NT2/D1 (cell line): ENCODE data around the gene CD96.

ENCODE experiments used
- SUZ12 ChIP-seq: IDR thresholded peaks from 2 replicates; pipeline ENCODE4 v1.6.1; 2011; ENCODE audit not compliant: insufficient read length, insufficient read depth; ENCODE audit errors: extremely low read depth
- YY1 ChIP-seq: IDR thresholded peaks from 2 replicates; pipeline ENCODE4 v1.6.1; 2011; ENCODE audit not compliant: insufficient read length, insufficient read depth

- TF ChIP-seq SUZ12 (no peak), YY1 (no peak)
These were observed 153.7 kb downstream of the CD96 start for GRCh38 chr3:111695636-111696117.
